Astrocyte (in vitro differentiated cells and primary cell): ENCODE data around the gene SLC22A7. TPM values are rescaled to one million over a fixed set of nuclear protein-coding genes. Genes with fewer than 3 reads are reported as not detected.

Experiments
- DNase-seq: peaks from one replicate; pipeline ENCODE4 v3.0.0-alpha.2; 2010; ENCODE audit warnings: low read depth
- FAIRE-seq: peaks from 2 replicates; lab custom pipeline; 2011; peaks lifted over from hg19 to GRCh38; lab: Jason Lieb, UNC
- H2AFZ ChIP-seq: 2 replicates; pipeline ENCODE4 v1.6.0; 2012; ENCODE audit warnings: low read depth, low read length, inconsistent platforms
- H3K27ac ChIP-seq: 2 replicates; pipeline ENCODE4 v1.5.1; 2011; ENCODE audit warnings: low read depth, low read length, inconsistent platforms
- H3K27me3 ChIP-seq: 2 replicates; pipeline ENCODE4 v1.6.0; 2011; ENCODE audit warnings: low read length, inconsistent platforms; ENCODE audit not compliant: insufficient read depth
- H3K36me3 ChIP-seq: 2 replicates; pipeline ENCODE4 v1.5.1; 2011; ENCODE audit warnings: low read length, inconsistent platforms; ENCODE audit not compliant: insufficient read depth
- H3K4me1 ChIP-seq: 2 replicates; pipeline ENCODE4 v1.5.1; 2011; ENCODE audit warnings: low read length, inconsistent platforms; ENCODE audit not compliant: insufficient read depth
- H3K4me2 ChIP-seq: 2 replicates; pipeline ENCODE4 v1.6.0; 2012; ENCODE audit warnings: low read length, inconsistent platforms
- H3K4me3 ChIP-seq: 2 replicates; pipeline ENCODE4 v1.5.1; 2011; ENCODE audit warnings: low read depth, mild to moderate bottlenecking, low read length, inconsistent platforms; ENCODE audit not compliant: insufficient read depth
- H3K79me2 ChIP-seq: 2 replicates; pipeline ENCODE4 v1.6.0; 2012; ENCODE audit warnings: mild to moderate bottlenecking, low read length, inconsistent platforms; ENCODE audit not compliant: insufficient read depth
- H3K9ac ChIP-seq: 2 replicates; pipeline ENCODE4 v1.6.0; 2012; ENCODE audit warnings: mild to moderate bottlenecking, low read length, inconsistent platforms
- H3K9me3 ChIP-seq: 2 replicates; pipeline ENCODE4 v1.5.1; 2012; ENCODE audit warnings: low read depth, mild to moderate bottlenecking, low read length, inconsistent platforms; ENCODE audit not compliant: insufficient read depth
- H4K20me1 ChIP-seq: 2 replicates; pipeline ENCODE4 v1.6.0; 2012; ENCODE audit warnings: low read length, inconsistent platforms; ENCODE audit not compliant: insufficient read depth
- H3K27ac Mint-ChIP-seq: one replicate; pipeline ENCODE4 v1.8.0; 2021; ENCODE audit warnings: mild to moderate bottlenecking, mixed read lengths; ENCODE audit not compliant: unreplicated experiment
- H3K27me3 Mint-ChIP-seq: one replicate; pipeline ENCODE4 v1.8.0; 2021; ENCODE audit warnings: low read depth, mixed read lengths; ENCODE audit not compliant: unreplicated experiment
- H3K36me3 Mint-ChIP-seq: one replicate; pipeline ENCODE4 v1.8.0; 2021; ENCODE audit warnings: low read depth, mixed read lengths; ENCODE audit not compliant: unreplicated experiment
- H3K4me1 Mint-ChIP-seq: one replicate; pipeline ENCODE4 v1.8.0; 2021; ENCODE audit warnings: low read depth, mixed read lengths; ENCODE audit not compliant: unreplicated experiment
- H3K4me3 Mint-ChIP-seq: one replicate; pipeline ENCODE4 v1.8.0; 2021; ENCODE audit warnings: mild to moderate bottlenecking, moderate library complexity, mixed read lengths; ENCODE audit not compliant: unreplicated experiment
- H3K9me3 Mint-ChIP-seq: one replicate; pipeline ENCODE4 v1.8.0; 2021; ENCODE audit warnings: mild to moderate bottlenecking, mixed read lengths; ENCODE audit not compliant: unreplicated experiment
- CTCF ChIP-seq: IDR thresholded peaks from 2 replicates; pipeline ENCODE4 v1.5.1; 2011; ENCODE audit warnings: low read depth, mild to moderate bottlenecking, inconsistent platforms, low read length, moderate library complexity; ENCODE audit not compliant: insufficient read depth
- EZH2 ChIP-seq: IDR thresholded peaks from 2 replicates; pipeline ENCODE4 v1.6.1; 2012; ENCODE audit warnings: mild to moderate bottlenecking, low read length, inconsistent platforms; ENCODE audit not compliant: insufficient read depth
- total RNA-seq: library from RNA; stranded (reverse); gene quantifications from 2 replicates; pipeline ENCODE4 v1.2.1, GENCODE V29; 2021

The SLC22A7 gene
- total RNA-seq, 1 donor from 2014 or later: not detected

GRCh38 chr6:43308990-43309477 lies 11.0 kb downstream of the SLC22A7 start:
- H3K36me3 Mint-ChIP-seq: no peaks in the 10 kb centered on the region
- no peak overlapping the region for H3K4me3 ChIP-seq

GRCh38 chr6:43310134-43310533 lies 12.1 kb downstream of the SLC22A7 start:
- peak overlapping the region; percentile 51 for H3K27ac Mint-ChIP-seq
- H3K79me2 ChIP-seq: no peaks in the 10 kb centered on the region
- DNase-seq (peak; percentile 2), FAIRE-seq (no peak)
- H3K4me2 ChIP-seq: no peak overlapping the region
- peaks cover 12% of the 10 kb centered on the region for H3K27me3 ChIP-seq
- H3K4me1 ChIP-seq: no peaks in the 10 kb centered on the region
- H3K27me3 Mint-ChIP-seq: peaks cover 44% of the 10 kb centered on the region
- no peaks in the 10 kb centered on the region for H3K36me3 Mint-ChIP-seq
- no peaks in the 10 kb centered on the region for H4K20me1 ChIP-seq
- no peak overlapping the region for H3K4me3 ChIP-seq
- peaks cover 3% of the 10 kb centered on the region for H3K4me1 Mint-ChIP-seq
- no peaks in the 10 kb centered on the region for H3K36me3 ChIP-seq
- H3K9ac ChIP-seq: no peak overlapping the region
- H3K4me3 Mint-ChIP-seq: no peak overlapping the region
- no peaks in the 10 kb centered on the region for H3K9me3 ChIP-seq
- H3K27ac ChIP-seq: no peak overlapping the region
- H3K9me3 Mint-ChIP-seq: no peaks in the 10 kb centered on the region
- TF ChIP-seq CTCF (no peak), EZH2 (no peak)
- no peak overlapping the region for H2AFZ ChIP-seq

More at GRCh38 chr6:43308990-43309477, 11.0 kb downstream of the SLC22A7 start:
- no peak for TF ChIP-seq EZH2
- TF ChIP-seq CTCF: no peak
- Mint-ChIP-seq H3K9me3 (no peaks in the 10 kb centered on the region), H3K4me3 (no peak overlapping the region), H3K27ac (no peak overlapping the region), H3K27me3 (peaks cover 40% of the 10 kb centered on the region), H3K4me1 (peaks cover 3% of the 10 kb centered on the region)
- H2AFZ ChIP-seq: peak overlapping the region; percentile 3
- H3K27ac ChIP-seq: no peak overlapping the region
- no peak overlapping the region for H3K9ac ChIP-seq
- H3K27me3 ChIP-seq: peaks cover 10% of the 10 kb centered on the region
- no peak for DNase-seq
- no peaks in the 10 kb centered on the region for H3K4me1 ChIP-seq
- H3K36me3 ChIP-seq: no peaks in the 10 kb centered on the region
- H3K9me3 ChIP-seq: no peaks in the 10 kb centered on the region
- H4K20me1 ChIP-seq: no peaks in the 10 kb centered on the region
- no peaks in the 10 kb centered on the region for H3K79me2 ChIP-seq
- peak overlapping the region; percentile 69 for H3K4me2 ChIP-seq
- no peak for FAIRE-seq

- Histone ChIP-seq H3K9me3 (no peaks in the 10 kb centered on the region), H4K20me1 (no peaks in the 10 kb centered on the region), H3K36me3 (no peaks in the 10 kb centered on the region), H3K4me2 (no peak overlapping the region), H3K79me2 (no peaks in the 10 kb centered on the region), H3K27ac (no peak overlapping the region), H3K27me3 (peaks cover 12% of the 10 kb centered on the region), H3K4me3 (no peak overlapping the region), H3K9ac (no peak overlapping the region), H2AFZ (no peak overlapping the region), H3K4me1 (no peaks in the 10 kb centered on the region)
- no peak for FAIRE-seq
- Mint-ChIP-seq H3K4me1 (peaks cover 3% of the 10 kb centered on the region), H3K27ac (no peak overlapping the region), H3K36me3 (no peaks in the 10 kb centered on the region), H3K9me3 (no peaks in the 10 kb centered on the region), H3K27me3 (peaks cover 41% of the 10 kb centered on the region), H3K4me3 (no peak overlapping the region)
- no peak for DNase-seq
- TF ChIP-seq EZH2: no peak
- TF ChIP-seq CTCF: no peak
These were observed 12.6 kb downstream of the SLC22A7 start for GRCh38 chr6:43310624-43311023.
